ELF-1 (cell line): ENCODE data around the gene PTPRR.
A peak's percentile ranks its signal among the peaks of the same experiment; 100 is the strongest.

Source experiments
- DNase-seq: peaks from one replicate; pipeline ENCODE4 v3.0.0-alpha.2; 2016; ENCODE audit warnings: low read depth, low spot score

The PTPRR gene

DNA sequence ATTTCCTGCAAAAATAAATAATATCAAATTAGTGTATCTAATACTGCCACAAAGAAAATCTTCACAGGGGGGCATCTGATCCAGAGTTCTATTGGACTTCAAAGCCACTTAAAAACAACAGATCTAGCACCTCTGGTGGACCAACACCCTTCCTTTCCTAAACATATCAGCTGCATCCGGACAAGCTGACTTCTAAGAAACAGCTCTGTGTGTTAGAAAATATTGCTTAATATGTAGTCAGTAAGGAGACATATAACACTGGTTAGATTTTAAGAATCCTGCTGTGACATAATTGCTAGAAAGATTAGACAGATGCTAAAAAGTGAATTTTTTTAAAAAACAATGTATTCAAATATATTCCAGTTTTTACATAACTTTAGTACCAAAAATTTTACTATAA is 222.2 kb downstream of the PTPRR start:
- DNase-seq = no peak

DNA sequence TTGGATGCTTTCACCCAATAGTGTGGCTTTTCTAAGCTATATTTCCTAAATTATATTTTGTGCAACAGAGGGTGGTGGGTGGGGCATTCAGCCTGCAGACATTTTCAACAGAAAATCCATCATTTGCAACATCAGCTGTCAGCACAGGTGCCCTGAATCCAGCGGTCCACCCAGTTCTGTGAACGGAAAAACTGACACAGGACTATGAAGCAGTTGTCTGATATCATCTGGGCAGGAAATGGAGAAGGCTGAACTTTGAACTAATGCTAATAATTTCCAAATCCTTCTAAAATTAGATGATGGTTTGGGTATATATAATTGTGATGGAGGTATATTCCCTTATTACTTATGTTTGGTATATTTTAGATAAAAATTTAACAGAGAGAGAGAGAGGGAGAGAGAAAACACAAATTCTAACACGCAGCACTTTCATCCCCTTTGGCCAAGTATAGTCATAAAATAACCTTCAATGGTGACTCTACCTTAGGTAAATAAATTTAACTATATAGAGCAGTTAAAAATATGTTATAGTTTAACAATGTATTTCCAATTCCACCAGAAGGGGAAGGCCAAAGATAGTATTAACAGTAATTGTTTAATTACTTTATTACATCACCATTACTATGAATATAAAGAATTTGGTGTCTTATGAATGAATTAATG is 225.0 kb downstream of the PTPRR start:
- DNase-seq = no peak

DNA sequence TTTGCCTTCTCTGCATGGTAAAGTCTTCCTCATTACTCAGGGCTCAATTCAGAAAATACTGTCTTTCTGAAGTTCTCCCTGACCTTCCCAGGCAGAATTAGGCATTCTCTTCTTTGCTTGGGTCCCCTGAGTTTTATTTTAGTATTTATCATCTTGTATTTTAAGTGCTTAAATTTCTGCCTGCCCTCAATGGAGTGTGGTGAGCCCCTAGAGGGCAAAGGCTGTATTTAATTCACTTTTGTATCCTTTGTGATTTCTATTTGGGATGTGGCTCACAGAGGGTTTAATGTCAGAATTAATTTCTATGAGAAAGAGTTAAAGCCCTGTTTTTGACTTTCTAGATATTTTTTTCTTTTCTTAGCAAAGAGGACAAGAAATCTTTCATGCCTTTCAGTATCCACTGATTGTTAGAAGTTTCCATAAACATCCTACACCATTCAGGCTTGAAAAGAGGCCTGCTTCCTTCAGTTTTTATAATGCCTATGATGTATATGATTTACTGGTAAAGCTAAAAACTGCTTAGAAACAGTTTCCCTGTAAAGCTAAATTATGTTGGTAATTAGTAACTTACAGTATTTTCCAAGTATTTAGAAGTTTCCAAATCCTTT is 227.8 kb downstream of the PTPRR start:
- no peak for DNase-seq

DNA sequence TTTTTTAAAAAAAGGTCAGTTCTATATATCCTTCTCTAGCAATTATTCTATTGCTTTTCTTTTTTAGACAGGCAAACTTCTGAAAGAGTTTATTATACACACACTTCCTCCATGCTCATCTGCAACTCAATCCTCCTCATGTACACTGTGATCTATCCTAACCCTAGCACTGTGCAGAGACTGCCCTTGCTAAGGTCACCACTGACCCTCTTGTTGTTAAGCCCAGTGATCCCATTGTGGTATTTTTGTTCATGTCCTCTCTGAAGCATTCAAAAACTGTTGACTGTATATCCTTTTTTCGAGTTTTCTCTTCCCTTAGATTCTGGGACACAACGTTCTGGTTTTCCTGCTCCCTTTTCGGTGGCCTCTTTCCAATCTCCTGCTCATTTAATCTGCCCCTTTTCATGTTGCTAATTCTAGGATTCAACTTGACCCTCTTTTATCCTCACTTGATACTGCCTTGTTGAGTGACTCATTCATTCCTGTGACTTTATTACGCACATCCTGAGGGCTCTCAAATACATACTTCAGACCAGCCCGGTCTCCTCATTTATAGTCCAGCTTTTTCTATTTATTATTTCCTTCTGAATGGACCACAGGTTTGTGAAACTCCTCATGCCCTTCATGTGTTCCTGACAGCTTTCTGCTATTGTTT is 229.4 kb downstream of the PTPRR start:
- DNase-seq = no peak

DNA sequence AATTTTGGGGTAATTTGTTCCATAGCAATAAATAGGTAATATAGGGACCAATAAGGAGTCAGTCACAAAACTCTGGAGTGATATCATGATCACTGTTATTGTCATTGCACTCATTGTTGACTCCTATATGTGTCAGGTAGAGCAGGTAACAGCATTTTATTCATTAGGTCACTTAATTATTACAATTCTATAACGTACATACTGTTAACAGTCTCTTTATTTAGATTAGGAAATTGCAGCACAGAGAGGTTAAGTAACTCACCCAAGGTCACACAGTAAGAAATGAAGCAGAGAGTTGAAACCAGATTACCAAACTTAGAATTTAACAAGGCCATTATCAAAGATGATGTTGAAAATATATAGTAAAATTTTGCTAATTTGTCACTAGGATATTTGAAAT is 233.6 kb downstream of the PTPRR start:
- DNase-seq = no peak

DNA sequence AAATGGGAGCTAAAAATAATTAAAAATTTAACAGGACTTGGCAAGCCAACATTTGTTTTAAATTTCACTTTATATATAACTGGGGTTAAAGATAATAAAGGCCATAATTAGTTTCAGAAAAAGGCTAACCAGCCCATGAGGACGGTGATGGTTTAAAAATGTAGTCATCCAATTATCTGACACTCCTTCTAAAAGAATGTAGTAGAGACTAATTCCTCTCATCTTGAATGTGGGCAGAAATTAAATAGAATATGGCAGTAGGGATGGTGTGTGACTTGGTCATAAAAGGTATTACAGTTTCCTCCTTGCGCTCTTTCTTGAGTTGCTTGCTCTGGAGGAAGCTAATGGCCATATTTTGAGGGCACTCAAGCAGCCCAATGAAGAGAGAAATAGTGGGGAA is 234.2 kb downstream of the PTPRR start:
- DNase-seq = no peak

DNA sequence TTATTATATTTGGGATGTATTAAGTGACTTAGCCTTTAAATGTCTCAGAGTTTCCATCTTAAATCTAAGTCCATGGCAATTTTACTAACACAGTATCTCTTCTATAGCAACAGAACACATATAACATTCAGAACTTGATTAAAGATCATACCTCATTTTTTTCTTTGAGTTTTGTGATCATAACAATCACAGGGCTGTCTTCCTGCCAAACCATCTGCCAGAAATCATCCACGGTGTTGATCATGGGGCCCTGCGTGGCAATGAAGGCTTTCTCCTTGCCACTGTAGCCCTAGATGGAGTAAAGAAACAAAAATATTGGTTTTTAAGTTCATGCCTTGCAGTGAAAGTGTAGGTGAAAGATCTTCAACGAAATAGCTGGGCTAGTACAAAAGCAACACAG is 236.6 kb downstream of the PTPRR start:
- DNase-seq = no peak

DNA sequence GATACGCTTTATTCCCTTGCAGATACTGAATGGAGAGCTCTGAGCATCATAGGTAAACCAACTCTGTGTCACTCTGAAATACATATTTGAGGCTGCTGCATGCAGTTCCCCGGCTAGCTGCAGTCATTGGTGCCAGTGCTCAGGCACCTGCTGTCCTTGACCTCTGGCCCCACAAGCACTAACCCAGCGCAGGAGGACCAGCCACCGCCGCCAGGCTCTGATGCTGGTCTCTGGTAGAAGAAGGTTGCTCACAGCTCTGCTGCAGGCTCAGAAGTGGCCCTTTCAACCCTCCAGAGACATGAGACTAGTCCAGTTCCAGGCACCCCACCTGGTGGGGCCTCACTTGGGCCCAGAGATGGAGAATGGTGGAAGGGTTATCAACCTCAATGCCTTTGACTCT is 248.8 kb downstream of the PTPRR start:
- DNase-seq = no peak

DNA sequence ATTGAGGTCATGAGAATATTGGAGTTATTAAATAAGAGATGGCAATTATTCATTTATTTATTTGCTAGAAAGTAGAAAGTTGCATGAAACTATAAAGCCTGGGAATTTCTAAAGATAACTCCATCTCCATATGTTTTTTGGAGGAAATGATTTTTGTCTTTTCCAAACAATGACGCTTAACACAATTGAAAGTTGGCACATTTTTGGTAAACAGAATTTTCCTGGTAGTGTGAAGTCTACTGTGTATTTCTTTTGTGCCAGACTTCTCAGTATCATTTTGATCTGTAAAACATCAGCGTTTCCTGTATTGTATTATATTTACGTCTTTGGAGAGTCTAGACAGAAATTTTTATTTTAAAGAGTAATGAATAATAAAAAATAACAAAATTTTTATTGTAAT is 249.6 kb downstream of the PTPRR start:
- no peak for DNase-seq

DNA sequence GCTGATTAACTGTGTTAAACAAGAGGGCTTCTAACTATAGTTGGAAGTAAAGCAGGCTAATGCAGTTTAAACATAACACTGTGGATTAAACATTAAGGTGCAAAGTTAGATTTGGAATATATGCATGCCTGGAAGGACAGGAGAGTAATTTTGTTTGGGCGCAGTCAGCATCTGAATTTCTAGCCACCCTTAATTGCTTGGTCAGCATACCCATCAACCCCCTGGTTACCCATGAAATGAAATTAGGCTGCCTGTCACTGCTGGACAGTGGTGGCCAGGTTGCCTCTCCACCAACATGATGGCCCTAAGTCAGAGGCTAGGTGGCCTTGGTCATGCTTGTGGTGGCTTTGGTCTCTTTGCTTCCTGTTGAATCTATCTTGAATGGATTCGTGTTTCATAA is 253.3 kb downstream of the PTPRR start:
- DNase-seq = no peak

DNA sequence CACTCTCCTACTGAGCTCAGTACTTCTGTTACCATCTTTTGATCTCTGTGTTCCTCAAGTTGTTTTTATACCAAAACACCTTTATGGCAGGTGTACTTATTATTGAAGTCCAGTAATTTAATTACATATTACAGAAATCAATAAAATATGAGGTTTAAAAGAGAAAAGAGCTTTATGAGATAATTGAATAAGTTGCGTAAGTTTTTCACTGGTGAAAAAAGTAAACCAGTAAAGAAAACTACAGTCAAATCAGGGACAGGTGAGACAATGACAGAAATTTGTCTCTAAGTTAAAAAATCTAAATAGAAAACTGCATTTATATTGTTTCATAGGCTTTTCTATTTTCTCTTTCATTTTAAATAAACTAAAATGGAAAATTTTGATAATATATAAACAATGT is 254.2 kb downstream of the PTPRR start:
- DNase-seq = no peak

DNA sequence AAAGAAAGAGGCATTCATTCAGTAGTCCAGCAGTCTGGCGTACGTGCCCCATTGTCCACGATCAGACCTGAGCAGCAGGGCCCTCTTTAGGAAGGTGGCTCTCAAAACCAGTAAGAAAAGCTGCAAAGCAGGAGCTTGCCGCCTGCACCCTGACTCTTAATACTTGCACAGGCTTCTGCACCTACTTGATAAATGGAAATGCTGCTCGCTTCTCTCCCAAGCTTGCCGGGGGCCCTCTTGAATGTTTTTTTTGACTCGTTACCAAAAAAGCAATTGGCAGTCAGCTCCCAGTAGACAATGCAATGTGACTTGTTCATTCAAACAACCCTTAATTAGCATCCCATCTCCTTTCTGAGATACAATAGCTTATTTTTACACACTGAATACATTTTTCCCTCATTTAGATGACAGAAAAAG is 256.1 kb downstream of the PTPRR start:
- DNase-seq = peak; percentile 13

DNA sequence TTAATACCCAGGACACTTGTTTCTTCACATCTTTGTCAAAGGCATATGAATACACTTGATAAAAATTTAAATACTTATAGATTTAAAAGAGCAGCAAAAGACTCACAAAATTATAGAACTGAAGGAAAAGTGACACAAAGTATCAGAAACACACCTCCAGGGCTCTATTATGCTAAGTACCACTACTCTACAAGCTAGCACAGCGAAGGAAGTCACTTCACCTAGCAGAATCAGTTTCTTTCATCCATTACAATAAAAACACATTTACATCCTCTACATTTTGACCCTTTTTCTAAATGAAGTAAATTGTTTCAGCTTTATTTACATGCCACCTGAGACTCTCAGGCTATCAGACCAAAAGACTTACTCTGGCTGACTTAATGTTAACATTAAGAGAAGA is 256.7 kb downstream of the PTPRR start:
- DNase-seq = no peak

DNA sequence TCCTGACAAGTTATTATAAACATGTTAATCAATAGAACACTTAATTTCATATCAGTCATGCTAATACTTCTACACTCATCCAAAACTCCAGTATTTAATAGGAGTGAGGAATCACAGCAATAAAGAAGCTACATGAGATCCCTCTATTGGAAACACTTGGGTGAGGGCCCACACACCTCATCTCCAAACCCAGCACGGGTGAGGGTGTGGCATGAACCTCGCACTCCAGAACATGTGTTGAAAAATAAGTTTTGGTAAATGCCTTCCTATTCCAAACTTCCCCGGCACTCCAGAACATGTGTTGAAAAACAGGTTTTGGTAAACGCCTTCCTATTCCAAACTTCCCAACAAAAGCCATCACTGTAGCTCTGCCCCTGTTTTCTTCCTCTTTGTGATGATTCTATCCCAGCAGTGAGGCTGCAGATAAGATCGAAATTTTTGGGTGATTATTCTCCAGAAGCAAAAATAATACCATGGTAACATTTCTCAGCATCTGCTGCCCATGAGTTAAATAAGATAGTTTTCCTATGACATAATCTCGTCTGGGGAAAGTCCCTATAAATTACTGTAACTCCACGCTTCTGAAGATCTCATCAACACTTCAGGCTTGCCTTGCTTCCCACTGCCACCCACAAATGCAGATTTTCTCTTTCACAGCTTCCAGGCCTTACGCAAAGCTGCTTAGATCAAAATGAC is 258.9 kb downstream of the PTPRR start:
- no peak for DNase-seq

DNA sequence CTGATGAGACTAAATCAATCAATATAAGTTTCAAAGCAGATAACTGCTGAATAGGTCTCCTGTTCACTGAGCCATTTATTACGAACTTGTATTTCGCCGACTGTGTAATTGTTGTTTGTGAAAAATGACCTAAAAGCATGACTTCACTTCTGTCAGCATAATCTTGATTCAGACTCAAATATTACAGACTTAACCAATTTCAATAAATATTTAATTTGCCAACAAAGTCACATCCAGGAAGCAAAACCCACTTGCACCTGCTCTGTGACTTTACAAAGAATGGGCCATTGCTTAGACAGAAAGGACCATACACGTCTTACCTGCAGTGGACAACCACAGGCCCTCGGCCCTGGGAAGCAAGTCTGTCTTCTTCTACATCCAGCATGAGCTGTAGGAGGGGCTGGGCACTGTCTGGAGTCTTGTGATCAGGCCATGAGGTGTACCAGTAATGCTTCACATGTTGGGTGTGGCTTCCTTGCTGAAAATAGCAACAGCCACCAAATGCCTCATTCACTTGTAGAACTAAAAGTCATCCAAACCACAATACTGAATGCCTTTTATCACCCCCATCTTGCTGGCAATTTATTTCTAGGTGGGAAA is 259.8 kb downstream of the PTPRR start:
- DNase-seq = no peak

DNA sequence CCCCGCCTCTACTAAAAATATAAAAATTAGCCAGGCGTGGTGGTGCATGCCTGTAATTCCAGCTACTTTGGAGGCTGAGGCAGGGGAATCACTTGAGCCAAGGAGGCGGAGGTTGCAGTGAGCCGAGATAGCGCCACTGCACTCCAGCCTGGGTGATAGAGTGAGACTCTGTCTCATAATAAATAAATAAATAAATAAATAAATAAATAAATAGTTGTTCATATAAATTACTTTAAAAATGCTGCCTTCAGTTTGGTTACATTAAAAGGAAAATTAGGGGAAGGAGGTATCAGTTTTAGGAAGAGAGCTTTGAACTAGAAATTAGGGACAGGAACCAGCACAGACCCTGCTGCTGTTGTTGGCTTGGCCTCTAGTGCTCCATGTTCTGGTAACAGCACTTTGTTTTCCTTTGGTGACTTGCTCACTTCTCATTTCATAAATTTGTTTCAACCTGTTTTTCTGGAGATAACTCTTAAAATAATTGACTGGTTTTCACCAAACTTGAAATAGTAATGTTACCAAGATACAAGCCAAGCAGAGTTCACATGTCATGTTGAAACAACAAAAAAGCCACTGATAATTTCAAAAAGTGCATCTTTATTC is 260.4 kb downstream of the PTPRR start:
- no peak for DNase-seq

DNA sequence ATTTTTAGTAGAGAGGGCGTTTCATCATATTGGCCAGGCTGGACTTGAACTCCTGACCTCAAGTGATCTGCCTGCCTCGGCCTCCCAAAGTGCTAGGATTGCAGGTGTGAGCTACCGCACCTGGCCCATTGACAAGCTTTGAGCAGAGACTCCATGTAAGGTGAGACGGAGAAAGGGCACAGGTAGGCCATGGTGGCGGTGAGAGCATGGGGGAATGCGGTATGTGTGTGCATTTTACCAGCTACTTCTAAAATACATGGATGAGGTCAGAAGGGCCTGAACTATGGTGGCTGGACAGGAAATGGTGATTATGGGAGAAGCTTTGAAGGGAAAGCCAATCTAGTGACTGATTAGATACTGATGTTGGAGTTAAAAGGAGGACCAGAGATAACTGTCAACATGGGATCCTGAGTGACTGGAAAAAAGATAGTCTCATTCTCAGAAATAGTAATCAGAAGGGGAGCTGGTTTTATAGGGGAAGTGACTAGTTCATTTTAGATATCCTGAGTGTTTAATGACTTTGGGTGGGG is 261.4 kb downstream of the PTPRR start:
- peak; percentile 8 for DNase-seq

DNA sequence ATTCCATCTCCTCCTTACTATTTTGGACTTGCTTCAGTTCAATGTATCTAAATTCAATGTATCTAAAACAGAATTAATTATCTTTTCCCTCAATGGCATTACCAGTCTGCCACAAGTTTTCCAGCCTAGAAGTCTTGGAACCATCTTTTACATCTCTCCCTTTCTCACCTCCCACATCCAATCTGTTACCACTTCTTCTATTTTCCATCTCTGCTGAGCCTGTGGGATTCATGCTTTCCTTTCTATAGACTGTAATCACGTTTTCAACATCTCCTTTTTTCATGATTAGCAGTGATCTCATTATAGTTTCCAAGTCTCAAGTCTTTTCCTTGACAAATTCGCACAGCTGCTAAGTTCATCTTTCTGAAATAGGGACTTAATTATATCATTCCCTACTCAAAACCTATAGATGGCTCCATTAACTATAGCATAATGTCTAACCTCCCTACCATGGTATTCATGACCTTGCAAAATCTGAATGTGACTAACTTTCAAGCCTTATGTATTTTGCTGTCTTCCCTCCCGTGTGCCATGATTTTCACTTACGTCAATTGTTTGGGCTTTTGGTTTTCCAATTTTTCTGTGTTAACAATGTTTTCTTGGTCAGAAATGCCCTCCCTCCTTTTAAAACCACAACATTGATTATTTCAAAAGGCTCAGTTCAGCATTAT is 262.8 kb downstream of the PTPRR start:
- DNase-seq = no peak

DNA sequence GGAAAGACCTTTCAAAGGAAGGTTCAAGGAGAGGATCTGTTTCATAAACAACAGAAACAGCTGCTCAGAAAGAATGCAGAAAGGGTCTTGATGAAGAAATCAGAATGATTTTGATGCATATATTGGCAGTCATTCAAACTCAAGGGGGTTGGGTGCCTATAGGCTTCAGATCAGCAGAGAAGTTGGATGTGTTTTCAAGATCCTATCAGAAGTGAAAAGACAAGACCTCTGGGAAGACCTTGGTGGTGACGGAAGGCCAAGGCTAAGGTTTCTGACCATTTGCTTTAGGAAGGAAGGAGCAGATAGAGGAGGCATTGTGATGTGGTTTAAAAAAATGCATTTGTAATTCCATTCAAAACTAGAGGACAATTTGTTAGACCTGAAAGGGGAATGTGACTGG is 268.1 kb downstream of the PTPRR start:
- DNase-seq = no peak

DNA sequence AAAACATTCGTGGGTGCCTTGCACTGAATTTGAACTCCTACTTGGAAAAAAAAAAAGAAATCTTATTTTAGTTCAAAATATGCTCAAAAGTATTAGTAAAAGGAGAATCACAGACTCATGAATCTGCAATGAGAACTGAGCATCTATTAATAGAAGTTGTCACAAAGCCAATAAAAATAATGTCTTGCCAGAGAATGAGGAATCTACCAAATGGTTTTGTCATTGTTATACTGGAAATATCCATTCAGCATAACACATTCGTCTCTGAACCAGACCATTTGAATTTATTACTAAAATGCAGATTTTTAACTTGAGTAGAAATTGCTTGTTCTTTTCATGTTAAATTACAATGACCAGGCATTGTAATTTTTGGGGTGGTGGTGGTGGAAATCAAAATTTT is 271.7 kb downstream of the PTPRR start:
- DNase-seq = no peak

DNA sequence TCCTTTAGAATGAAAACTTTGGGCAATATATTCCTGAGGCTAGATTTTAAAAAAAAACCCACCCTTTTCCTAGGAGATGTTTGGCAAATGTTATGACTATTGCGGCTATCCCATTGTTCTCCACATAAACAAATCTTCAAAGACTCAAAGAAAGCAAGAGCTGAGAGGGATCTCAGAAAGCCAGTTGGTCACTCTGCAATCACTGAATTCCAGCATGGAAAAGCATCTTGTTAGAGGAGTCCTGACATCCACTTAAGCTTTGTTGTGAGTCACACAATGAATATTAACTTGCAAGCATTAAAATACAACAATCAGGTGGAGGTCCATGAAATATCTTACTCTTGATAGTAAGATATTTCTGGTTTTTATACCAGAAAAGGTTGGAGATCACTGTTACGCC is 272.3 kb downstream of the PTPRR start:
- no peak for DNase-seq
